Lower leg skin (tissue), 3 donors: ENCODE results near the gene UROC1.

Experiments used
- POLR2A ChIP-seq, 2 donors: fragments of 450-650 bp; IDR thresholded peaks; one replicate each; pipeline ENCODE4 v1.6.1; 2016 to 2017; ENCODE audit warnings: antibody characterized with exemption in 2 of 2, mild to moderate bottlenecking in 1 of 2, moderate library complexity in 1 of 2
- TF ChIP-seq, protein P1 (sequence below), 3 donors: fragments of 450-650 bp; IDR thresholded peaks; one replicate each; pipeline ENCODE4 v1.5.1; 2016; ENCODE audit warnings: antibody characterized with exemption in 3 of 3, mild to moderate bottlenecking in 3 of 3, moderate library complexity in 2 of 3

DNA sequence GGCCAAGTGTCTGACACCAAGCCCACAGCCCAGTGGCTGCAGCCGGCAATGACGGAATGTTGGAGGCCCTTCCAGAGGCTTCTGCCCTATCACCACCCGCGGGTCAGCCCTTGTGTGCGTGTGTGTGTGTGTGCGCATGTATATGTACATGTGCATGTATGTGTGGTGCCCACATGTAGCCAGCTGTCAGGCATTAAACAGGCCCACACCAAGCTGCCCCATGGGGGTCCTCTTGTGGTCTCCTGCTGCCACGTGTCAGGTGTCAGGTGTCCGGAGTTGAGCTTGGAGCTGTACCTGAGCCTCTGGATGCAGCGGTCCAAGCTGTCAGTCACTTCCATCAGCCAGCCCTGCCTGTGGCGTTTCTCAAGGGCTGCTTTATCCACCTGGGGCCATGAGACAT is 13.9 kb downstream of the UROC1 start:
- TF ChIP-seq, protein P1, sequence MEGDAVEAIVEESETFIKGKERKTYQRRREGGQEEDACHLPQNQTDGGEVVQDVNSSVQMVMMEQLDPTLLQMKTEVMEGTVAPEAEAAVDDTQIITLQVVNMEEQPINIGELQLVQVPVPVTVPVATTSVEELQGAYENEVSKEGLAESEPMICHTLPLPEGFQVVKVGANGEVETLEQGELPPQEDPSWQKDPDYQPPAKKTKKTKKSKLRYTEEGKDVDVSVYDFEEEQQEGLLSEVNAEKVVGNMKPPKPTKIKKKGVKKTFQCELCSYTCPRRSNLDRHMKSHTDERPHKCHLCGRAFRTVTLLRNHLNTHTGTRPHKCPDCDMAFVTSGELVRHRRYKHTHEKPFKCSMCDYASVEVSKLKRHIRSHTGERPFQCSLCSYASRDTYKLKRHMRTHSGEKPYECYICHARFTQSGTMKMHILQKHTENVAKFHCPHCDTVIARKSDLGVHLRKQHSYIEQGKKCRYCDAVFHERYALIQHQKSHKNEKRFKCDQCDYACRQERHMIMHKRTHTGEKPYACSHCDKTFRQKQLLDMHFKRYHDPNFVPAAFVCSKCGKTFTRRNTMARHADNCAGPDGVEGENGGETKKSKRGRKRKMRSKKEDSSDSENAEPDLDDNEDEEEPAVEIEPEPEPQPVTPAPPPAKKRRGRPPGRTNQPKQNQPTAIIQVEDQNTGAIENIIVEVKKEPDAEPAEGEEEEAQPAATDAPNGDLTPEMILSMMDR (IDR thresholded peaks at IDR 0.05): no peak
- no peak for TF ChIP-seq POLR2A (IDR thresholded peaks at IDR 0.05)
